ENCODE results near the gene XCR1. TPM values are rescaled to one million over a fixed set of nuclear protein-coding genes. Genes with fewer than 3 reads are reported as not detected.

XCR1 gene
- total RNA-seq, 1 experiment from 2014 or later, result not detected

GRCh38 chr3:45978006-45978761 lies 49.1 kb downstream of the XCR1 start:
- H3K27ac ChIP-seq (ENCODE audit: low read depth, low read length, poor library complexity, severe bottlenecking), result no peak overlapping the region
- CTCF ChIA-PET, result no interaction called here
- POLR2A ChIA-PET (ENCODE audit: low non-redundant PET), result no interaction called here
- no peak for DNase-seq (ENCODE audit: low spot score)
- no peaks in the 10 kb centered on the region for H3K27me3 ChIP-seq (replicated peaks; ENCODE audit: insufficient read depth, low read depth, low read length, poor library complexity)
- H3K4me3 ChIP-seq (ENCODE audit: low read depth, low read length, poor library complexity, severe bottlenecking), result no peak overlapping the region
- no TSS peak for BruUV-seq (replicated peaks)
- H3K36me3 ChIP-seq (ENCODE audit: insufficient read depth, low read length, poor library complexity, severe bottlenecking), result peaks cover under 1% of the 10 kb centered on the region
- no peaks in the 10 kb centered on the region for H3K9me3 ChIP-seq (ENCODE audit: low read depth, low read length, poor library complexity, severe bottlenecking)
- TF ChIP-seq EZH2 (IDR thresholded peaks at IDR 0.05; ENCODE audit: borderline replicate concordance, low read depth, low read length, poor library complexity, severe bottlenecking) (no peak), CTCF (conservative IDR thresholded peaks at IDR 0.05; ENCODE audit: low read depth, low read length) (no peak)
- no peaks in the 10 kb centered on the region for H3K4me1 ChIP-seq (ENCODE audit: insufficient read depth, low read length, poor library complexity, severe bottlenecking)
- intact Hi-C loops (cut with micrococcal nuclease; ENCODE audit: unreplicated experiment), result no loop called here

GRCh38 chr3:45976191-45977091 lies 50.8 kb downstream of the XCR1 start:
- Histone ChIP-seq H3K4me1 (ENCODE audit: insufficient read depth, low read length, poor library complexity, severe bottlenecking) (no peaks in the 10 kb centered on the region), H3K9me3 (ENCODE audit: low read depth, low read length, poor library complexity, severe bottlenecking) (no peaks in the 10 kb centered on the region), H3K27me3 (replicated peaks; ENCODE audit: insufficient read depth, low read depth, low read length, poor library complexity) (no peaks in the 10 kb centered on the region), H3K4me3 (ENCODE audit: low read depth, low read length, poor library complexity, severe bottlenecking) (no peak overlapping the region), H3K36me3 (ENCODE audit: insufficient read depth, low read length, poor library complexity, severe bottlenecking) (no peaks in the 10 kb centered on the region), H3K27ac (ENCODE audit: low read depth, low read length, poor library complexity, severe bottlenecking) (no peak overlapping the region)
- intact Hi-C loops (cut with micrococcal nuclease; ENCODE audit: unreplicated experiment), result no loop called here
- POLR2A ChIA-PET (ENCODE audit: low non-redundant PET), result no interaction called here
- DNase-seq (ENCODE audit: low spot score), result no peak
- BruUV-seq (replicated peaks), result no TSS peak
- TF ChIP-seq EZH2 (IDR thresholded peaks at IDR 0.05; ENCODE audit: borderline replicate concordance, low read depth, low read length, poor library complexity, severe bottlenecking), result no peak
- TF ChIP-seq CTCF (conservative IDR thresholded peaks at IDR 0.05; ENCODE audit: low read depth, low read length), result no peak
- CTCF ChIA-PET, result no interaction called here

GRCh38 chr3:45975686-45976085 lies 51.6 kb downstream of the XCR1 start:
- no peak for TF ChIP-seq EZH2 (IDR thresholded peaks at IDR 0.05; ENCODE audit: borderline replicate concordance, low read depth, low read length, poor library complexity, severe bottlenecking)
- no peak for TF ChIP-seq CTCF (conservative IDR thresholded peaks at IDR 0.05; ENCODE audit: low read depth, low read length)
- ChIA-PET CTCF (no interaction called here), POLR2A (ENCODE audit: low non-redundant PET) (no interaction called here)
- Histone ChIP-seq H3K9me3 (ENCODE audit: low read depth, low read length, poor library complexity, severe bottlenecking) (no peaks in the 10 kb centered on the region), H3K27me3 (replicated peaks; ENCODE audit: insufficient read depth, low read depth, low read length, poor library complexity) (no peaks in the 10 kb centered on the region), H3K4me1 (ENCODE audit: insufficient read depth, low read length, poor library complexity, severe bottlenecking) (no peaks in the 10 kb centered on the region), H3K27ac (ENCODE audit: low read depth, low read length, poor library complexity, severe bottlenecking) (no peak overlapping the region), H3K36me3 (ENCODE audit: insufficient read depth, low read length, poor library complexity, severe bottlenecking) (no peaks in the 10 kb centered on the region), H3K4me3 (ENCODE audit: low read depth, low read length, poor library complexity, severe bottlenecking) (no peak overlapping the region)
- no TSS peak for BruUV-seq (replicated peaks)
- DNase-seq (ENCODE audit: low spot score), result no peak
- intact Hi-C loops (cut with micrococcal nuclease; ENCODE audit: unreplicated experiment), result no loop called here

Measured in A673 (cell line).